Gastroesophageal sphincter (tissue), 3 donors: ENCODE measurements around the gene TFRC.
"Not testable (repeated sequence)": the region's sequence is repeated elsewhere in the genome, so short reads cannot be mapped to it uniquely, and the experiment has no call there.

ENCODE experiments used
- EP300 ChIP-seq: sonication (generic); formaldehyde crosslinking; IDR thresholded peaks from one replicate; pipeline ENCODE4 v1.6.1; 2017; ENCODE audit warnings: antibody characterized with exemption, mild to moderate bottlenecking
- POLR2A ChIP-seq, 2 donors: fragments of 450-650 bp; IDR thresholded peaks; one replicate each; pipeline ENCODE4 v1.6.1; 2017; ENCODE audit warnings: antibody characterized with exemption in 2 of 2, mild to moderate bottlenecking in 2 of 2, moderate library complexity in 1 of 2
- TF ChIP-seq, protein P1 (sequence below), 4 experiments: fragments of 200-600 bp in 2 of 4; fragments of 450-650 bp in 2 of 4; sonication (generic) in 1 of 4; IDR thresholded peaks; one replicate each; pipeline ENCODE4 v1.5.1; 2017 to 2019; ENCODE audit warnings: antibody characterized with exemption in 4 of 4, mild to moderate bottlenecking in 2 of 4, moderate library complexity in 2 of 4

- TF ChIP-seq, protein P1, sequence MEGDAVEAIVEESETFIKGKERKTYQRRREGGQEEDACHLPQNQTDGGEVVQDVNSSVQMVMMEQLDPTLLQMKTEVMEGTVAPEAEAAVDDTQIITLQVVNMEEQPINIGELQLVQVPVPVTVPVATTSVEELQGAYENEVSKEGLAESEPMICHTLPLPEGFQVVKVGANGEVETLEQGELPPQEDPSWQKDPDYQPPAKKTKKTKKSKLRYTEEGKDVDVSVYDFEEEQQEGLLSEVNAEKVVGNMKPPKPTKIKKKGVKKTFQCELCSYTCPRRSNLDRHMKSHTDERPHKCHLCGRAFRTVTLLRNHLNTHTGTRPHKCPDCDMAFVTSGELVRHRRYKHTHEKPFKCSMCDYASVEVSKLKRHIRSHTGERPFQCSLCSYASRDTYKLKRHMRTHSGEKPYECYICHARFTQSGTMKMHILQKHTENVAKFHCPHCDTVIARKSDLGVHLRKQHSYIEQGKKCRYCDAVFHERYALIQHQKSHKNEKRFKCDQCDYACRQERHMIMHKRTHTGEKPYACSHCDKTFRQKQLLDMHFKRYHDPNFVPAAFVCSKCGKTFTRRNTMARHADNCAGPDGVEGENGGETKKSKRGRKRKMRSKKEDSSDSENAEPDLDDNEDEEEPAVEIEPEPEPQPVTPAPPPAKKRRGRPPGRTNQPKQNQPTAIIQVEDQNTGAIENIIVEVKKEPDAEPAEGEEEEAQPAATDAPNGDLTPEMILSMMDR (IDR thresholded peaks at IDR 0.05), result not testable (repeated sequence)
- TF ChIP-seq POLR2A (IDR thresholded peaks at IDR 0.05); EP300: not testable (repeated sequence)
Observed at GRCh38 chr3:196080101-196080846, 1.6 kb downstream of the TFRC start.
